Measurements from ENCODE around the gene PGAP6. TPM values are rescaled to one million over a fixed set of nuclear protein-coding genes. Genes with fewer than 3 reads are reported as not detected.

Gene PGAP6
- total and polyA plus RNA-seq, 2 of the 13 experiments (the other 11 are each of a cell fraction or from before 2014, with no cell fraction given): 52.7 to 136 TPM

DNA sequence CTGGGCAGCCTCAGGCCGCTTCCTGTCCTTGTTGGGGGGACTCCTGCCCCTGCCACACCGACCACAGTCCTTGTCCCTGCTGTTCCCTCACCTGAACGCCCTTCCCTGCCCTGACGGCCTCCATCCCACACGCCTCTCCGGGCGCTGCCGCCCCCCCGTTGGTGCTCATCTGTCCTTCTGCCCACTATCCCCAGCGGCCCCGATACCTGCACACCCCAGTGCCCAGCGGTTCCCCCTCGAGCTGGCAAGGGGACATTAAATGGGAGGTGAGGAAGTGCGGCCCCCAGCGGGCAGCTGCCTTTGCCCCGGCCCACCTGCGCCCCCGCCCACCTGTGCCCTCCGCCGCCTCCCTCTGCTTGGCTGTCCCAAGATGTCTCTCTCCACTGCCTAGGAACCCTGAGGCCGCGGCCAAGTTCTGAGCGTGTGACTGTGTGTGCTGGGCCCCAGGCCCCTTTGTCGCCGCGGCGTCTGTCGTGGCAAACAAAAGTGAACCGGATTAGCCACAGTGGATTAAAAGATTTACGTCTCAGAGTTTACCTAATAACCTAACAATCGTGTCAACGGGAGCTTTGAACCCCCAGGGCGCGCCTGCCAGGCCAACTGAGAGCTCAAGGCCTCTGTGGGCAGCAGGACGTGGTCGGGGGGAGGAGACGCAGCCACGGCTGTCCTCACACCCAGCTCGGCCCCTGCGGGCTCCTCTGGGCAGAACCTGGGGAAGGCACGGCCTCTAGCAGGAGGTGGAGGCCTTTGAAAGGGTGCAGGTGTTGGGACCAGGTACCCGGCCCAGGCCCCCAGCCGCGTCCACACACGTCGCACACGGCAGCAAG, 21.7 kb downstream of the PGAP6 start (continued):
- TF ChIP-seq, protein P1, sequence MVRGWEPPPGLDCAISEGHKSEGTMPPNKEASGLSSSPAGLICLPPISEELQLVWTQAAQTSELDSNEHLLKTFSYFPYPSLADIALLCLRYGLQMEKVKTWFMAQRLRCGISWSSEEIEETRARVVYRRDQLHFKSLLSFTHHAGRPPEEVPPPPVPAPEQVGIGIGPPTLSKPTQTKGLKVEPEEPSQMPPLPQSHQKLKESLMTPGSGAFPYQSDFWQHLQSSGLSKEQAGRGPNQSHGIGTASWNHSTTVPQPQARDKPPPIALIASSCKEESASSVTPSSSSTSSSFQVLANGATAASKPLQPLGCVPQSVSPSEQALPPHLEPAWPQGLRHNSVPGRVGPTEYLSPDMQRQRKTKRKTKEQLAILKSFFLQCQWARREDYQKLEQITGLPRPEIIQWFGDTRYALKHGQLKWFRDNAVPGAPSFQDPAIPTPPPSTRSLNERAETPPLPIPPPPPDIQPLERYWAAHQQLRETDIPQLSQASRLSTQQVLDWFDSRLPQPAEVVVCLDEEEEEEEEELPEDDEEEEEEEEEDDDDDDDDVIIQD (CRISPR knock-in tag; IDR thresholded peaks at IDR 0.05; ENCODE audit: low read depth): no peak
- TF ChIP-seq, protein P2, sequence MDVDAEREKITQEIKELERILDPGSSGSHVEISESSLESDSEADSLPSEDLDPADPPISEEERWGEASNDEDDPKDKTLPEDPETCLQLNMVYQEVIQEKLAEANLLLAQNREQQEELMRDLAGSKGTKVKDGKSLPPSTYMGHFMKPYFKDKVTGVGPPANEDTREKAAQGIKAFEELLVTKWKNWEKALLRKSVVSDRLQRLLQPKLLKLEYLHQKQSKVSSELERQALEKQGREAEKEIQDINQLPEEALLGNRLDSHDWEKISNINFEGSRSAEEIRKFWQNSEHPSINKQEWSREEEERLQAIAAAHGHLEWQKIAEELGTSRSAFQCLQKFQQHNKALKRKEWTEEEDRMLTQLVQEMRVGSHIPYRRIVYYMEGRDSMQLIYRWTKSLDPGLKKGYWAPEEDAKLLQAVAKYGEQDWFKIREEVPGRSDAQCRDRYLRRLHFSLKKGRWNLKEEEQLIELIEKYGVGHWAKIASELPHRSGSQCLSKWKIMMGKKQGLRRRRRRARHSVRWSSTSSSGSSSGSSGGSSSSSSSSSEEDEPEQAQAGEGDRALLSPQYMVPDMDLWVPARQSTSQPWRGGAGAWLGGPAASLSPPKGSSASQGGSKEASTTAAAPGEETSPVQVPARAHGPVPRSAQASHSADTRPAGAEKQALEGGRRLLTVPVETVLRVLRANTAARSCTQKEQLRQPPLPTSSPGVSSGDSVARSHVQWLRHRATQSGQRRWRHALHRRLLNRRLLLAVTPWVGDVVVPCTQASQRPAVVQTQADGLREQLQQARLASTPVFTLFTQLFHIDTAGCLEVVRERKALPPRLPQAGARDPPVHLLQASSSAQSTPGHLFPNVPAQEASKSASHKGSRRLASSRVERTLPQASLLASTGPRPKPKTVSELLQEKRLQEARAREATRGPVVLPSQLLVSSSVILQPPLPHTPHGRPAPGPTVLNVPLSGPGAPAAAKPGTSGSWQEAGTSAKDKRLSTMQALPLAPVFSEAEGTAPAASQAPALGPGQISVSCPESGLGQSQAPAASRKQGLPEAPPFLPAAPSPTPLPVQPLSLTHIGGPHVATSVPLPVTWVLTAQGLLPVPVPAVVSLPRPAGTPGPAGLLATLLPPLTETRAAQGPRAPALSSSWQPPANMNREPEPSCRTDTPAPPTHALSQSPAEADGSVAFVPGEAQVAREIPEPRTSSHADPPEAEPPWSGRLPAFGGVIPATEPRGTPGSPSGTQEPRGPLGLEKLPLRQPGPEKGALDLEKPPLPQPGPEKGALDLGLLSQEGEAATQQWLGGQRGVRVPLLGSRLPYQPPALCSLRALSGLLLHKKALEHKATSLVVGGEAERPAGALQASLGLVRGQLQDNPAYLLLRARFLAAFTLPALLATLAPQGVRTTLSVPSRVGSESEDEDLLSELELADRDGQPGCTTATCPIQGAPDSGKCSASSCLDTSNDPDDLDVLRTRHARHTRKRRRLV (CRISPR knock-in tag; IDR thresholded peaks at IDR 0.05): 0 out of 2 replicates have a peak, but pooled peaks have one; percentile 30
- TF ChIP-seq ZNF768 (CRISPR knock-in tag; IDR thresholded peaks at IDR 0.05): 0 out of 2 replicates have a peak, but pooled peaks have one; percentile 7
- no peak for TF ChIP-seq KAT8 (CRISPR knock-in tag; IDR thresholded peaks at IDR 0.05)
- TF ChIP-seq U2AF1 (optimal IDR thresholded peaks at IDR 0.05; ENCODE audit: low read depth, low read length): no peak
- TF ChIP-seq TEAD2 (CRISPR knock-in tag; IDR thresholded peaks at IDR 0.05): no peak
- TF ChIP-seq SCMH1 (CRISPR knock-in tag; IDR thresholded peaks at IDR 0.05; ENCODE audit: borderline replicate concordance): no peak
- no peak for TF ChIP-seq ZNF24 (IDR thresholded peaks at IDR 0.05)
- TF ChIP-seq ZNF160 (CRISPR knock-in tag; IDR thresholded peaks at IDR 0.05): peak; percentile 46; the same call in 1 of the 2 replicates
- TF ChIP-seq SOX13 (IDR thresholded peaks at IDR 0.05): no peak
- peak in 1 of 2 experiments; percentile 58; a peak in 1 of 4 replicates for TF ChIP-seq SOX13 (CRISPR knock-in tag; conservative IDR thresholded peaks at IDR 0.05 in 1 of 2, IDR thresholded peaks at IDR 0.05 in 1 of 2)
- TF ChIP-seq PAX8 (CRISPR knock-in tag; IDR thresholded peaks at IDR 0.05; ENCODE audit: borderline replicate concordance): no peak
- TF ChIP-seq, protein P3, sequence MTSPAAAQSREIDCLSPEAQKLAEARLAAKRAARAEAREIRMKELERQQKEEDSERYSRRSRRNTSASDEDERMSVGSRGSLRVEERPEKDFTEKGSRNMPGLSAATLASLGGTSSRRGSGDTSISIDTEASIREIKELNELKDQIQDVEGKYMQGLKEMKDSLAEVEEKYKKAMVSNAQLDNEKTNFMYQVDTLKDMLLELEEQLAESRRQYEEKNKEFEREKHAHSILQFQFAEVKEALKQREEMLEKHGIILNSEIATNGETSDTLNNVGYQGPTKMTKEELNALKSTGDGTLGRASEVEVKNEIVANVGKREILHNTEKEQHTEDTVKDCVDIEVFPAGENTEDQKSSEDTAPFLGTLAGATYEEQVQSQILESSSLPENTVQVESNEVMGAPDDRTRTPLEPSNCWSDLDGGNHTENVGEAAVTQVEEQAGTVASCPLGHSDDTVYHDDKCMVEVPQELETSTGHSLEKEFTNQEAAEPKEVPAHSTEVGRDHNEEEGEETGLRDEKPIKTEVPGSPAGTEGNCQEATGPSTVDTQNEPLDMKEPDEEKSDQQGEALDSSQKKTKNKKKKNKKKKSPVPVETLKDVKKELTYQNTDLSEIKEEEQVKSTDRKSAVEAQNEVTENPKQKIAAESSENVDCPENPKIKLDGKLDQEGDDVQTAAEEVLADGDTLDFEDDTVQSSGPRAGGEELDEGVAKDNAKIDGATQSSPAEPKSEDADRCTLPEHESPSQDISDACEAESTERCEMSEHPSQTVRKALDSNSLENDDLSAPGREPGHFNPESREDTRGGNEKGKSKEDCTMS (CRISPR knock-in tag; conservative IDR thresholded peaks at IDR 0.05): no peak
- TF ChIP-seq, protein P4, sequence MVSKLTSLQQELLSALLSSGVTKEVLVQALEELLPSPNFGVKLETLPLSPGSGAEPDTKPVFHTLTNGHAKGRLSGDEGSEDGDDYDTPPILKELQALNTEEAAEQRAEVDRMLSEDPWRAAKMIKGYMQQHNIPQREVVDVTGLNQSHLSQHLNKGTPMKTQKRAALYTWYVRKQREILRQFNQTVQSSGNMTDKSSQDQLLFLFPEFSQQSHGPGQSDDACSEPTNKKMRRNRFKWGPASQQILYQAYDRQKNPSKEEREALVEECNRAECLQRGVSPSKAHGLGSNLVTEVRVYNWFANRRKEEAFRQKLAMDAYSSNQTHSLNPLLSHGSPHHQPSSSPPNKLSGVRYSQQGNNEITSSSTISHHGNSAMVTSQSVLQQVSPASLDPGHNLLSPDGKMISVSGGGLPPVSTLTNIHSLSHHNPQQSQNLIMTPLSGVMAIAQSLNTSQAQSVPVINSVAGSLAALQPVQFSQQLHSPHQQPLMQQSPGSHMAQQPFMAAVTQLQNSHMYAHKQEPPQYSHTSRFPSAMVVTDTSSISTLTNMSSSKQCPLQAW (CRISPR knock-in tag; IDR thresholded peaks at IDR 0.05): peak; percentile 71; the same call in 1 of the 2 replicates
- no peak for TF ChIP-seq RARG (CRISPR knock-in tag; IDR thresholded peaks at IDR 0.05; ENCODE audit: low read depth)
- no peak for TF ChIP-seq RFX1 (IDR thresholded peaks at IDR 0.05)
- TF ChIP-seq, protein P5, sequence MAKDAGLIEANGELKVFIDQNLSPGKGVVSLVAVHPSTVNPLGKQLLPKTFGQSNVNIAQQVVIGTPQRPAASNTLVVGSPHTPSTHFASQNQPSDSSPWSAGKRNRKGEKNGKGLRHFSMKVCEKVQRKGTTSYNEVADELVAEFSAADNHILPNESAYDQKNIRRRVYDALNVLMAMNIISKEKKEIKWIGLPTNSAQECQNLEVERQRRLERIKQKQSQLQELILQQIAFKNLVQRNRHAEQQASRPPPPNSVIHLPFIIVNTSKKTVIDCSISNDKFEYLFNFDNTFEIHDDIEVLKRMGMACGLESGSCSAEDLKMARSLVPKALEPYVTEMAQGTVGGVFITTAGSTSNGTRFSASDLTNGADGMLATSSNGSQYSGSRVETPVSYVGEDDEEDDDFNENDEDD (CRISPR knock-in tag; IDR thresholded peaks at IDR 0.05; ENCODE audit: borderline replicate concordance): no peak; the same call in 1 of the 2 replicates
